ENCODE results near the gene TEX19.
"Not testable (repeated sequence)": the region's sequence is repeated elsewhere in the genome, so short reads cannot be mapped to it uniquely, and the experiment has no call there.

The TEX19 gene

GRCh38 chr17:82338858-82339633, 20.0 kb upstream of the TEX19 start:
- no peak for DNase-seq

- no peak for DNase-seq
Observed at GRCh38 chr17:82339634-82340580, 19.1 kb upstream of the TEX19 start.

- no peak for DNase-seq
Observed at GRCh38 chr17:82342361-82343079, 16.5 kb upstream of the TEX19 start.

GRCh38 chr17:82343560-82343959, 15.5 kb upstream of the TEX19 start:
- DNase-seq, result no peak

GRCh38 chr17:82344175-82344907, 14.7 kb upstream of the TEX19 start:
- DNase-seq, result no peak

GRCh38 chr17:82345151-82345976, 13.7 kb upstream of the TEX19 start:
- no peak for DNase-seq

GRCh38 chr17:82346342-82347300, 12.4 kb upstream of the TEX19 start:
- DNase-seq, result no peak

GRCh38 chr17:82347994-82348393, 11.1 kb upstream of the TEX19 start:
- not testable (repeated sequence) for DNase-seq

GRCh38 chr17:82348434-82348833, 10.6 kb upstream of the TEX19 start:
- no peak for DNase-seq

GRCh38 chr17:82348866-82349265, 10.2 kb upstream of the TEX19 start:
- DNase-seq, result no peak

GRCh38 chr17:82349287-82349701, 9.8 kb upstream of the TEX19 start:
- no peak for DNase-seq

- peak; percentile 79 for DNase-seq
Observed at GRCh38 chr17:82350182-82351030, 8.6 kb upstream of the TEX19 start.

- no peak for DNase-seq
Observed at GRCh38 chr17:82351254-82351712, 7.8 kb upstream of the TEX19 start.

GRCh38 chr17:82351713-82352488, 7.1 kb upstream of the TEX19 start:
- DNase-seq, result peak; percentile 92

- DNase-seq, result no peak
Observed at GRCh38 chr17:82353484-82353883, 5.6 kb upstream of the TEX19 start.

GRCh38 chr17:82354804-82355308, 4.2 kb upstream of the TEX19 start:
- DNase-seq, result no peak

GRCh38 chr17:82355770-82356427, 3.1 kb upstream of the TEX19 start:
- no peak for DNase-seq
